SK-N-SH treated with all-trans-retinoic acid at 6 μM for 48 hours (cell line): ENCODE results near the gene ADAMTS4.

Experiments
- PATZ1 ChIP-seq: fragments of 250-450 bp; sonication (Bioruptor Pico); IDR thresholded peaks from 2 replicates; pipeline ENCODE4 v1.8.0; 2020; ENCODE audit warnings: mild to moderate bottlenecking, moderate library complexity, borderline replicate concordance
- PPARA ChIP-seq: fragments of 250-450 bp; sonication (Bioruptor Pico); IDR thresholded peaks from 2 replicates; pipeline ENCODE4 v1.5.0; 2020; ENCODE audit warnings: mild to moderate bottlenecking, borderline replicate concordance
- ZFP3 ChIP-seq: fragments of 250-450 bp; sonication (Bioruptor Pico); IDR thresholded peaks from 2 replicates; pipeline ENCODE4 v1.5.0; 2020; ENCODE audit warnings: mild to moderate bottlenecking, moderate library complexity
- ZFP30 ChIP-seq: fragments of 450-650 bp; formaldehyde crosslinking; IDR thresholded peaks from 2 replicates; pipeline ENCODE4 v1.5.0; 2022; ENCODE audit warnings: mild to moderate bottlenecking, moderate library complexity

- TF ChIP-seq PATZ1 (CRISPR knock-in tag) (no peak), PPARA (no peak), ZFP3 (no peak), ZFP30 (CRISPR knock-in tag) (no peak)
These were observed 39.6 kb downstream of the ADAMTS4 start, which contains the start of gene USP21 for GRCh38 chr1:161159087-161159912.
